NK-92 (cell line): ENCODE measurements around the gene CCDC149.

Experiments
- DNase-seq: peaks from one replicate; lab custom pipeline; 2025; ENCODE audit not compliant: unreplicated experiment; lab: John Stamatoyannopoulos, UW

CCDC149 gene

DNA sequence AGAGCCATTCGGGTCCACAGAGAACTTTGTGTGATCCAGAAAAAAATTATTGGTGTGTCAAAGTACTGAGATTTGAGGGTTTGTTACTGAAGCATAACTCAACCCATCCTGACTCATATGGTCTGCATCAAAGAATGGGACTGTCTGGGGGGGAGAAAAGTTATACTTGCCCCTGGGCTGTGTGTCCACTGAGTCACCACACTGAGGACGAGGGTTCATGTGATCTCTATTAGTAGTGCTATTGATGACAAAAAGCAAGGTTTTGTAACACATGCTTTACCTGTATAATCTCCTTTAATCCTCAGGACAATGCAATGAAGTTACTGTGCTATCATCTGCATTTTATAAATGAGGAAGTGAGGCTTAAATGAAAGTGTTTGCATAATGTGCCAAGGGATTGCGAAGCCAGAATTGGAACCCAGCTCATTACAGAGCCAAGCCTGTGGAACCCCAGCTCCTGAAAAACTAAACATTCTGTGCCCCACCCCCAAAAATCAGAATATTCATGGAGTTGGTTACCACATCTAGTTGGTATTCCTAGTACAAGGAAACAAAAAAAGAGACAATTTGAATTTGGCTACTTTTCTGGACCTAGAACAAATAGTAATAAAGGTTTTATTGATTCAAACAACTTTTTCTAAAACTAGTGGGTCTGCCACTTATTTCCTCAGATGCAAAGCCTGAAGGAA is 31.2 kb downstream of the CCDC149 start:
- no peak for DNase-seq

- no peak for DNase-seq
These were observed 32.7 kb downstream of the CCDC149 start for GRCh38 chr4:24880186-24880585.

- DNase-seq, result no peak
These were observed 34.2 kb downstream of the CCDC149 start for GRCh38 chr4:24878636-24879016.

GRCh38 chr4:24877868-24878635 is 34.8 kb downstream of the CCDC149 start:
- no peak for DNase-seq

GRCh38 chr4:24876431-24876830 is 36.4 kb downstream of the CCDC149 start:
- no peak for DNase-seq

DNA sequence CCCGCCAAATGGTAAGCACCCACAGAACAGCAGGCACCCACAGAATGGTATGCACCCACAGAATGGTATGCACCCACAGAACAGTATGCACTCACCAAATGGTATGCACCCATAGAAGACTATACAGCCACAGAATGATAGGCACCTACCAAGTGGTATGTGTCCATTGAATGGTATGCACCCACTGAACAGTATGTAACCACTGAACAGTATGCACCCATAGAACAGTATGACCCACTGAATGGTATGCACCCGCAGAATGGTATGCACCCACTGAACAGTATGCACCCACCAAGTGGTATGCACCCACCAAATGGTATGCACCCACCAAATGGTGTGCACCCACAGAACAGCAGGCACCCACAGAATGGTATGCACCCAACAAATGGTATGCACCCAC is 40.1 kb downstream of the CCDC149 start:
- no peak for DNase-seq

DNA sequence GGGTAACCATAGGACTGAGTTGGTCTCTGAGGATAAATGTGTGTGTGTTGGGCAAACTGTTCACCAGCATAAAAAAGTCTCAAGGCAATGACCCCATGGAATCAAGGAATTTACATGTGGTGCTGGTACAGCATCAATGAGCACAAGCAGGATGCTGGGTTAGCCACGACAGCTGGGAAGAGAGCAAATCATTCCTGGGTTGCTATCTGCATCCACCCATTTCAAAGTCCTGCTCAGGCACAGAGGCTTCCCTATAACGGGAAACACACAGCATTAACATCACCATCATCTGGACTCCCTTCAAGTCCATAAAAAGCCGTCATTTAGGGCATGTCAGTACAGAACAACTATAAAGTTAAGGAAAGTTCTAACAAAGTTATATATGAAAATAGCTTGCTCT is 41.6 kb downstream of the CCDC149 start:
- DNase-seq, result no peak

DNA sequence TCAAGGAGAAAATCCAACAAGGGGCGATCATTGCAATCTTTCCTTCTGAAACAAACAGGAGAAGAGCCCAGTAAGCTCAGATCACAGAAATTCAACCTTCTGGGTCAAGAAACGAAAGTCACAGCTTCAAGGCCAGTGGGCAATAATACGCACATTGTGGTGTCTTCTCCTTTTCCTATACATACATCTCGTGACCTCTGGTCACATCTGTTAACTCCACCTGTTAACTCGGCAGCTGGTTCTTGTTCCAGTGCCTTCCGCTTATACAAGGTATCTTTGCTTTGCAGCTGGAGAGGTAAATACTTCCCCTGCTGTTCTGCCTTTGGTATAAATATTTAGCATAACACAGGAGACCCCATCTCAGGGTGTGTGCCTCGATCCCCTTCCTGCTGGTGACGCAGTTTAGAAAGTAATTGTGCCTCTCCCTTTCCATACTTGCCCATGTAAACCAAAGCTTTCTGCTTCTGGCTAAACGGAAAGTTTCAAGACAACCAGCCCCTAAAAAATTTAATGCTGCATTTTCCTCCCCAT is 45.0 kb downstream of the CCDC149 start:
- DNase-seq, result no peak

- no peak for DNase-seq
These were observed 45.6 kb downstream of the CCDC149 start for GRCh38 chr4:24867251-24867650.

- no peak for DNase-seq
These were observed 47.4 kb downstream of the CCDC149 start for GRCh38 chr4:24865401-24865800.

DNA sequence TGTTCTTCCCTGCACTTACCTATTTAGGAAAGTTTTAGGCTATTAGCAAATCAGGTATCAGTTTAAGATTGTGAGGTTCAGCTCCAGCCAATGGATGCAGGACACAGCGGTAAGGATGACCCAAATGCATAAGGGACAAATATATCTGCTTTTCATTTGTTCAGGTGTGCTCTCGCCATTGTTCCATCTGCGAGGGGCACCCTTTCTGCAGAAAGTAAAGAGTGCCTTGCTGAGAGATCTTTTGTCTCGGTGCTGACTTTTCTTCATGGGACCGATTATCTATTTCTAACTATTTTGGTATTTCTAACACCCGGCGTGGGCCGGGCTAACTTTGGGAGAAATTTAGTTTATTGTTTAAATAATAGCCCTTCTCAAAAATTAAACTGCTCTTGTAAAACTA is 49.0 kb downstream of the CCDC149 start:
- no peak for DNase-seq

DNA sequence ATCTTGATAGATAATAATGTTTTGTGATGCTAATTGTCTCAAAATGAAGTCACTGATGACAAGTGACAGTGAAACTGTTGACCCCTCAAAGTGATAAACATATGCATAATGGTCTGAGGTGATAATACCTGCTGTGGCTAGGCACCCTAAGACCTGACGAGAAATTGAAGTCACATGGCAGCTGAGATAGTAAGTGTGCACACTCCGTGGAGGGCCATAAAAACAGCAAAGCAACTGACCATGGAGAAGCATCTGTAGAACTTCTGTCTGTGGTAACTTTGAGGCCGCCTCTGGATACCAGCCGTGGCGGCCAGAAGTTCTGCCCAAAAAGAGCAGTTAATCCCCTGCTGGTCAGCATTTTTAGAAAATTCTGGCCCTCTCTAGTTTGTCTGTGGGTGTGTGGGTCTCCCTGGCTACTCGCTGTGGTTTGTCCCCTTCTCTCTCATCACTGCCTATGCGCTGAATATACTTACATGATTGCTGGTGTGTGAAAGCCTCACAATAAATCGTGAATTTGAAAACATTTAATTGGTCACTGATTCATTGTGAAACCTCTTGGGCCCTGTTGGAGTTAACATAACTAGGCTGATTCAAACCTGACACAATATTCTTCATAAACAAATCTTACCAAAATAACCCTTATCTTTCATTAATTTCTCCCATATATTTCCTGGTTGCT is 50.6 kb downstream of the CCDC149 start:
- no peak for DNase-seq

GRCh38 chr4:24858550-24858949 is 54.3 kb downstream of the CCDC149 start:
- DNase-seq, result no peak

GRCh38 chr4:24858026-24858425 is 54.8 kb downstream of the CCDC149 start:
- no peak for DNase-seq

DNA sequence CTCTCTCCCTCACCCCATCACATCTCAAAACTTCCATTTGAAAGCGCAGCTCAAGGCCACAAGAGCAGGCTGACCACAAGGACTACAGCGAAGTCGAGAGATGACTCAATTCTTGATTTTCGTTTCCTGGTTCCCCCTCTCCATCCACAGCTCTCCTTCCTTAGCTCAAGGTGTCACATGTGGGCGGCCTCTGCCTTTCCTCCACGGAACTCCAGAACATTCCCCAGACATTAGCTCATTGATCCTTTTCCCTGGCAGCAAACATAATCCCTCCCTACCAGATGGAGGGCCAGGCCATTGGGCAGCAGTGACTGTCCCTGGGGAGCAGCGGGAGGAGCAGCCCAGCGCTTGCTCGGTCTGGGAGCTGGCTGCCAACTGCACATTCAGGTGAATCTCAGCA is 56.3 kb downstream of the CCDC149 start:
- no peak for DNase-seq

- DNase-seq, result no peak
These were observed 57.1 kb downstream of the CCDC149 start for GRCh38 chr4:24855741-24856140.

DNA sequence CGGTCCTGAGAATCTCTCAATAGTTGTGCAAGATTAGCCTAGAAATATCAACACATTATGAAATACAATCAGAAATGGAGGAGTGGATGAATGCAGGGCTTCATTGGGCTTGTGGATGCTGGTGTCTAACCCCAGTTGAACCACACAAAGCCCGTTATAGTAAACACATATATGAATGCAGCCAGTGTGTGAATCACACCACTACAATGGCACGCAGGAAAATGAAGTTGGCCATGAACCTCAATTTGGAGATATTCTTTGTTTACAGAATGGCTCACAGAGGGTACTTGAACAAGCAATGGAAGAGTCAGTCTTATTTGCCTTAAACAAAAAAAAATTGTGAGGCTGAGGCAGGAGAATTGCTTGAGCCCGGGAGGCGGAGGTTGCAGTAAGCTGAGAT is 59.7 kb downstream of the CCDC149 start:
- DNase-seq, result no peak

GRCh38 chr4:24850674-24851073 is 62.2 kb downstream of the CCDC149 start:
- DNase-seq, result no peak

- DNase-seq, result no peak
These were observed 63.1 kb downstream of the CCDC149 start for GRCh38 chr4:24849756-24850155.

- DNase-seq, result no peak
These were observed 63.5 kb downstream of the CCDC149 start for GRCh38 chr4:24849351-24849750.

DNA sequence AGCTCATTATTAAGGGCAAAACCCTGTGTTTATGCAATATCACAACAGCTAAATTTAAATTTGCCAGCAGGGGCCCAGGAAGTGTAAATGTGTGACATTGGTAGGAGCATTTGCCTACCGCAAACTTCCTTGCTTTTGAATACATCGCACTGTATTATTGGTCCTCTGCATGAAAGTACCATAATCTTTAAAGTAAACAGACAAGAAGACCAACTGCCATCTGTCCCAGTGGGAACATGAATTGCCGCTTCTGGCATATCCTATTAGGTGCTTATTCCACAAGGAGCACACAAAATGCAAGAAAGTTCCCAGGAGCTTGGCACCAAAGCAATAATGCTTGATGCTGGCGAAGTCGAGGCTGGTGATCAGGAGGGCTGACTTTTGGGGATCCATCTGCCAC is 66.1 kb downstream of the CCDC149 start:
- no peak for DNase-seq

- DNase-seq, result no peak
These were observed 66.9 kb downstream of the CCDC149 start for GRCh38 chr4:24845902-24846301.
